ENCODE data around the gene JHY. TPM values are rescaled to one million over a fixed set of nuclear protein-coding genes. Genes with fewer than 3 reads are reported as not detected.

JHY gene
- total RNA-seq, 4 donors from 2014 or later, result 13.4 to 17.3 (median 14.1) TPM

GRCh38 chr11:122978299-122978620 is 95.7 kb downstream of the JHY start:
- 13 to 14% methylated on average over 7 of the region's 7 CpGs for WGBS, 2 donors
- Histone ChIP-seq H3K9me3 (no peaks in the 10 kb centered on the region), H3K36me3 (no peaks in the 10 kb centered on the region), H3K27ac (no peak overlapping the region), H3K27me3 (peaks cover 2 to 99% of the 10 kb centered on the region in 2 donors), H3K4me3 (no peak overlapping the region), H3K4me1 (peaks cover 0 to 43% (median 7%) of the 10 kb centered on the region in 4 donors)
- TF ChIP-seq EP300 (IDR thresholded peaks at IDR 0.05) (no peak), POLR2A (IDR thresholded peaks at IDR 0.05) (no peak)
- TF ChIP-seq, protein P1, sequence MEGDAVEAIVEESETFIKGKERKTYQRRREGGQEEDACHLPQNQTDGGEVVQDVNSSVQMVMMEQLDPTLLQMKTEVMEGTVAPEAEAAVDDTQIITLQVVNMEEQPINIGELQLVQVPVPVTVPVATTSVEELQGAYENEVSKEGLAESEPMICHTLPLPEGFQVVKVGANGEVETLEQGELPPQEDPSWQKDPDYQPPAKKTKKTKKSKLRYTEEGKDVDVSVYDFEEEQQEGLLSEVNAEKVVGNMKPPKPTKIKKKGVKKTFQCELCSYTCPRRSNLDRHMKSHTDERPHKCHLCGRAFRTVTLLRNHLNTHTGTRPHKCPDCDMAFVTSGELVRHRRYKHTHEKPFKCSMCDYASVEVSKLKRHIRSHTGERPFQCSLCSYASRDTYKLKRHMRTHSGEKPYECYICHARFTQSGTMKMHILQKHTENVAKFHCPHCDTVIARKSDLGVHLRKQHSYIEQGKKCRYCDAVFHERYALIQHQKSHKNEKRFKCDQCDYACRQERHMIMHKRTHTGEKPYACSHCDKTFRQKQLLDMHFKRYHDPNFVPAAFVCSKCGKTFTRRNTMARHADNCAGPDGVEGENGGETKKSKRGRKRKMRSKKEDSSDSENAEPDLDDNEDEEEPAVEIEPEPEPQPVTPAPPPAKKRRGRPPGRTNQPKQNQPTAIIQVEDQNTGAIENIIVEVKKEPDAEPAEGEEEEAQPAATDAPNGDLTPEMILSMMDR (IDR thresholded peaks at IDR 0.05), result no peak
- no peak for DNase-seq (ENCODE audit: low spot score in 2 of 2)

GRCh38 chr11:122979103-122979814 is 96.7 kb downstream of the JHY start:
- no peaks in the 10 kb centered on the region for H3K9me3 ChIP-seq
- TF ChIP-seq, protein P1 (IDR thresholded peaks at IDR 0.05), result no peak
- TF ChIP-seq EP300 (IDR thresholded peaks at IDR 0.05), result no peak
- peaks cover 0 to 52% (median 7%) of the 10 kb centered on the region in 4 donors for H3K4me1 ChIP-seq
- H3K36me3 ChIP-seq, result no peaks in the 10 kb centered on the region
- H3K4me3 ChIP-seq, result no peak overlapping the region
- 5 to 7% methylated on average over 33 to 44 of the region's 44 CpGs for WGBS, 2 donors
- no peak overlapping the region for H3K27ac ChIP-seq
- no peak for DNase-seq (ENCODE audit: low spot score in 2 of 2)
- H3K27me3 ChIP-seq, result peaks cover 2 to 100% of the 10 kb centered on the region in 2 donors

GRCh38 chr11:122979815-122980595 is 97.4 kb downstream of the JHY start:
- no peak for DNase-seq (ENCODE audit: low spot score in 2 of 2)
- H3K27ac ChIP-seq, result no peak overlapping the region
- 4 to 5% methylated on average over 27 of the region's 27 CpGs for WGBS, 2 donors
- peaks cover 2 to 100% of the 10 kb centered on the region in 2 donors for H3K27me3 ChIP-seq
- no peak overlapping the region for H3K4me3 ChIP-seq
- TF ChIP-seq, protein P1 (IDR thresholded peaks at IDR 0.05), result no peak
- no peak for TF ChIP-seq POLR2A (IDR thresholded peaks at IDR 0.05)
- H3K4me1 ChIP-seq, result peaks cover 0 to 60% (median 10%) of the 10 kb centered on the region in 4 donors
- no peaks in the 10 kb centered on the region for H3K9me3 ChIP-seq
- H3K36me3 ChIP-seq, result no peaks in the 10 kb centered on the region

- 6 to 7% methylated on average over 18 to 35 of the region's 35 CpGs for WGBS, 2 donors
- Histone ChIP-seq H3K36me3 (no peaks in the 10 kb centered on the region), H3K27ac (no peak within 1 kb of the TSS), H3K9me3 (no peaks in the 10 kb centered on the region), H3K4me3 (no peak within 1 kb of the TSS), H3K4me1 (peaks cover 0 to 54% (median 10%) of the 10 kb centered on the region in 4 donors), H3K27me3 (peaks cover 0 to 100% of the 10 kb centered on the region in 2 donors)
- TF ChIP-seq EP300 (IDR thresholded peaks at IDR 0.05) (no peak), POLR2A (IDR thresholded peaks at IDR 0.05) (no peak)
- TF ChIP-seq, protein P1 (IDR thresholded peaks at IDR 0.05), result no peak
- DNase-seq (ENCODE audit: low spot score in 2 of 2), result no peak
Measured at GRCh38 chr11:122981388-122982264, 99.1 kb downstream of the JHY start, which contains the start of gene BSX. Gene BSX (minus strand): TSS chr11:122981834. CDS start chr11:122981671, 163 bp downstream.
